Measurements from ENCODE around the gene GLIPR1L2. TPM values are rescaled to one million over a fixed set of nuclear protein-coding genes. Genes with fewer than 3 reads are reported as not detected.

GLIPR1L2 gene
- total RNA-seq, 1 donor from 2014 or later = 0.26 TPM

GRCh38 chr12:75350413-75350812, 40.5 kb upstream of the GLIPR1L2 start:
- H3K4me1 Mint-ChIP-seq (ENCODE audit: unreplicated experiment) = no peaks in the 10 kb centered on the region
- H3K9me3 Mint-ChIP-seq (ENCODE audit: unreplicated experiment) = no peaks in the 10 kb centered on the region
- no peak for DNase-seq (ENCODE audit: low spot score)
- no peak overlapping the region for H3K4me3 Mint-ChIP-seq (ENCODE audit: unreplicated experiment)
- no peaks in the 10 kb centered on the region for H3K27me3 Mint-ChIP-seq (ENCODE audit: unreplicated experiment)
- H3K36me3 Mint-ChIP-seq (ENCODE audit: low read depth, unreplicated experiment) = no peaks in the 10 kb centered on the region
- no peak overlapping the region for H3K27ac Mint-ChIP-seq (ENCODE audit: unreplicated experiment)
- TF ChIP-seq, protein P1, sequence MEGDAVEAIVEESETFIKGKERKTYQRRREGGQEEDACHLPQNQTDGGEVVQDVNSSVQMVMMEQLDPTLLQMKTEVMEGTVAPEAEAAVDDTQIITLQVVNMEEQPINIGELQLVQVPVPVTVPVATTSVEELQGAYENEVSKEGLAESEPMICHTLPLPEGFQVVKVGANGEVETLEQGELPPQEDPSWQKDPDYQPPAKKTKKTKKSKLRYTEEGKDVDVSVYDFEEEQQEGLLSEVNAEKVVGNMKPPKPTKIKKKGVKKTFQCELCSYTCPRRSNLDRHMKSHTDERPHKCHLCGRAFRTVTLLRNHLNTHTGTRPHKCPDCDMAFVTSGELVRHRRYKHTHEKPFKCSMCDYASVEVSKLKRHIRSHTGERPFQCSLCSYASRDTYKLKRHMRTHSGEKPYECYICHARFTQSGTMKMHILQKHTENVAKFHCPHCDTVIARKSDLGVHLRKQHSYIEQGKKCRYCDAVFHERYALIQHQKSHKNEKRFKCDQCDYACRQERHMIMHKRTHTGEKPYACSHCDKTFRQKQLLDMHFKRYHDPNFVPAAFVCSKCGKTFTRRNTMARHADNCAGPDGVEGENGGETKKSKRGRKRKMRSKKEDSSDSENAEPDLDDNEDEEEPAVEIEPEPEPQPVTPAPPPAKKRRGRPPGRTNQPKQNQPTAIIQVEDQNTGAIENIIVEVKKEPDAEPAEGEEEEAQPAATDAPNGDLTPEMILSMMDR (IDR thresholded peaks at IDR 0.05; ENCODE audit: unreplicated experiment) = no peak

- no peaks in the 10 kb centered on the region for H3K36me3 Mint-ChIP-seq (ENCODE audit: low read depth, unreplicated experiment)
- no peaks in the 10 kb centered on the region for H3K9me3 Mint-ChIP-seq (ENCODE audit: unreplicated experiment)
Observed at GRCh38 chr12:75354011-75354410, 36.9 kb upstream of the GLIPR1L2 start.

GRCh38 chr12:75360920-75361319, 30.0 kb upstream of the GLIPR1L2 start:
- no peak for DNase-seq (ENCODE audit: low spot score)
- TF ChIP-seq, protein P1 (IDR thresholded peaks at IDR 0.05; ENCODE audit: unreplicated experiment) = no peak
- H3K27me3 Mint-ChIP-seq (ENCODE audit: unreplicated experiment) = no peaks in the 10 kb centered on the region
- H3K4me3 Mint-ChIP-seq (ENCODE audit: unreplicated experiment) = no peak overlapping the region
- no peaks in the 10 kb centered on the region for H3K36me3 Mint-ChIP-seq (ENCODE audit: low read depth, unreplicated experiment)
- H3K9me3 Mint-ChIP-seq (ENCODE audit: unreplicated experiment) = no peaks in the 10 kb centered on the region
- no peak overlapping the region for H3K27ac Mint-ChIP-seq (ENCODE audit: unreplicated experiment)
- H3K4me1 Mint-ChIP-seq (ENCODE audit: unreplicated experiment) = no peaks in the 10 kb centered on the region

More at GRCh38 chr12:75354011-75354410, 36.9 kb upstream of the GLIPR1L2 start:
- Mint-ChIP-seq H3K27me3 (ENCODE audit: unreplicated experiment) (no peaks in the 10 kb centered on the region), H3K4me1 (ENCODE audit: unreplicated experiment) (no peaks in the 10 kb centered on the region), H3K27ac (ENCODE audit: unreplicated experiment) (no peak overlapping the region), H3K4me3 (ENCODE audit: unreplicated experiment) (no peak overlapping the region)
- TF ChIP-seq, protein P1 (IDR thresholded peaks at IDR 0.05; ENCODE audit: unreplicated experiment) = no peak
- no peak for DNase-seq (ENCODE audit: low spot score)

GRCh38 chr12:75361408-75361807, 29.5 kb upstream of the GLIPR1L2 start:
- Mint-ChIP-seq H3K27ac (ENCODE audit: unreplicated experiment) (no peak overlapping the region), H3K4me3 (ENCODE audit: unreplicated experiment) (no peak overlapping the region), H3K27me3 (ENCODE audit: unreplicated experiment) (no peaks in the 10 kb centered on the region), H3K4me1 (ENCODE audit: unreplicated experiment) (no peaks in the 10 kb centered on the region), H3K9me3 (ENCODE audit: unreplicated experiment) (no peaks in the 10 kb centered on the region), H3K36me3 (ENCODE audit: low read depth, unreplicated experiment) (no peaks in the 10 kb centered on the region)
- TF ChIP-seq, protein P1 (IDR thresholded peaks at IDR 0.05; ENCODE audit: unreplicated experiment) = no peak
- DNase-seq (ENCODE audit: low spot score) = no peak

GRCh38 chr12:75364919-75365318, 26.0 kb upstream of the GLIPR1L2 start:
- H3K27ac Mint-ChIP-seq (ENCODE audit: unreplicated experiment) = no peak overlapping the region
- H3K9me3 Mint-ChIP-seq (ENCODE audit: unreplicated experiment) = no peaks in the 10 kb centered on the region
- no peaks in the 10 kb centered on the region for H3K27me3 Mint-ChIP-seq (ENCODE audit: unreplicated experiment)
- DNase-seq (ENCODE audit: low spot score) = no peak
- no peaks in the 10 kb centered on the region for H3K4me1 Mint-ChIP-seq (ENCODE audit: unreplicated experiment)
- TF ChIP-seq, protein P1 (IDR thresholded peaks at IDR 0.05; ENCODE audit: unreplicated experiment) = no peak
- H3K4me3 Mint-ChIP-seq (ENCODE audit: unreplicated experiment) = no peak overlapping the region
- H3K36me3 Mint-ChIP-seq (ENCODE audit: low read depth, unreplicated experiment) = no peaks in the 10 kb centered on the region
